Gastroesophageal sphincter (tissue), 4 donors: ENCODE data around the gene AHDC1. TPM values are rescaled to one million over a fixed set of nuclear protein-coding genes. Genes with fewer than 3 reads are reported as not detected.

Experiments
- ATAC-seq: fragments of 150-250 bp; one replicate; pipeline ENCODE4 v1.9.1; 2016; ENCODE audit warnings: mild to moderate bottlenecking, moderate library complexity
- H3K27ac ChIP-seq, 4 donors: fragments of 200-600 bp; sonication (generic) in 3 of 4; 1 replicate in 3 of 4; 2 replicates in 1 of 4; pipeline ENCODE4 v1.5.1; 2016 to 2019
- H3K27me3 ChIP-seq: fragments of 200-600 bp; sonication (generic); one replicate; pipeline ENCODE4 v1.5.1; 2019
- H3K36me3 ChIP-seq, 2 donors: fragments of 200-600 bp; sonication (generic); one replicate each; pipeline ENCODE4 v1.5.1; 2019; ENCODE audit warnings: control low read depth in 1 of 2
- H3K4me1 ChIP-seq, 3 donors: fragments of 200-600 bp; sonication (generic); 1 replicate in 2 of 3; 2 replicates in 1 of 3; pipeline ENCODE4 v1.5.1; 2016 to 2019; ENCODE audit warnings: control low read depth in 2 of 3
- H3K4me3 ChIP-seq, 2 donors: fragments of 200-600 bp; sonication (generic); one replicate each; pipeline ENCODE4 v1.5.1; 2019; ENCODE audit warnings: mild to moderate bottlenecking in 1 of 2, moderate library complexity in 1 of 2
- H3K9me3 ChIP-seq, 3 donors: fragments of 200-600 bp; sonication (generic); one replicate each; pipeline ENCODE4 v1.5.1; 2017 to 2019; ENCODE audit warnings: control low read depth in 2 of 3
- CTCF ChIP-seq, 4 experiments: fragments of 200-600 bp in 2 of 4; fragments of 450-650 bp in 2 of 4; sonication (generic) in 1 of 4; IDR thresholded peaks; one replicate each; pipeline ENCODE4 v1.5.1; 2017 to 2019; ENCODE audit warnings: antibody characterized with exemption in 4 of 4, mild to moderate bottlenecking in 2 of 4, moderate library complexity in 2 of 4
- EP300 ChIP-seq: sonication (generic); formaldehyde crosslinking; IDR thresholded peaks from one replicate; pipeline ENCODE4 v1.6.1; 2017; ENCODE audit warnings: antibody characterized with exemption, mild to moderate bottlenecking
- POLR2A ChIP-seq, 2 donors: fragments of 450-650 bp; IDR thresholded peaks; one replicate each; pipeline ENCODE4 v1.6.1; 2017; ENCODE audit warnings: antibody characterized with exemption in 2 of 2, mild to moderate bottlenecking in 2 of 2, moderate library complexity in 1 of 2
- POLR2AphosphoS5 ChIP-seq: sonication (generic); formaldehyde crosslinking; IDR thresholded peaks from one replicate; pipeline ENCODE4 v1.6.1; 2017; ENCODE audit warnings: antibody characterized with exemption
- WGBS, 2 donors: methylation state at CpG; one replicate each; pipeline ENCODE4 v1.1.5; 2018; ENCODE audit warnings: low coverage in 1 of 2; 5-methylcytosine and 5-hydroxymethylcytosine counted together
- total RNA-seq, 4 donors: library from RNA; depleted of rRNA; stranded (reverse); fragments of >200 nt; gene quantifications; one replicate each; pipeline ENCODE4 v1.1.0, GENCODE V29; 2016

The AHDC1 gene
- total RNA-seq, 4 donors from 2014 or later = 18.2 to 50.3 (median 27.7) TPM

- no peaks in the 10 kb centered on the region for H3K9me3 ChIP-seq
- H3K36me3 ChIP-seq = no peaks in the 10 kb centered on the region
- peak; percentile 34 for ATAC-seq
- TF ChIP-seq EP300 (no peak), CTCF (IDR thresholded peaks at IDR 0.05) (no peak), POLR2A (IDR thresholded peaks at IDR 0.05) (no peak), POLR2AphosphoS5 (no peak)
- WGBS, 2 donors = 14% methylated on average over 1 of the region's 1 CpG; no CpG with 5 or more reads in 1 of the 2 donors
- H3K4me1 ChIP-seq = peaks cover 0 to 32% (median 20%) of the 10 kb centered on the region in 3 donors
- peak overlapping the region in 3 of 4 donors; percentile 45 to 62 (median 61) for H3K27ac ChIP-seq
- no peaks in the 10 kb centered on the region for H3K27me3 ChIP-seq
- no peak overlapping the region for H3K4me3 ChIP-seq
Observed at GRCh38 chr1:27650171-27650538, 46.2 kb upstream of the AHDC1 start.

- 83 to 100% methylated on average over 1 to 6 of the region's 11 CpGs for WGBS, 2 donors
- no peak for ATAC-seq
- no peak overlapping the region for H3K4me3 ChIP-seq
- no peaks in the 10 kb centered on the region for H3K9me3 ChIP-seq
- TF ChIP-seq POLR2AphosphoS5 (no peak), POLR2A (IDR thresholded peaks at IDR 0.05) (no peak), EP300 (no peak), CTCF (IDR thresholded peaks at IDR 0.05) (no peak)
- H3K4me1 ChIP-seq = peaks cover 0 to 28% (median 20%) of the 10 kb centered on the region in 3 donors
- no peaks in the 10 kb centered on the region for H3K27me3 ChIP-seq
- no peaks in the 10 kb centered on the region for H3K36me3 ChIP-seq
- no peak overlapping the region for H3K27ac ChIP-seq
Observed at GRCh38 chr1:27649306-27649635, 45.3 kb upstream of the AHDC1 start.

GRCh38 chr1:27648602-27649305, 44.8 kb upstream of the AHDC1 start:
- H3K36me3 ChIP-seq = no peaks in the 10 kb centered on the region
- H3K27me3 ChIP-seq = no peaks in the 10 kb centered on the region
- TF ChIP-seq EP300 (no peak), POLR2A (IDR thresholded peaks at IDR 0.05) (no peak), CTCF (IDR thresholded peaks at IDR 0.05) (no peak), POLR2AphosphoS5 (no peak)
- ATAC-seq = no peak
- peaks cover 0 to 33% (median 20%) of the 10 kb centered on the region in 3 donors for H3K4me1 ChIP-seq
- peak overlapping the region in 1 of 4 donors; percentile 15 for H3K27ac ChIP-seq
- no peaks in the 10 kb centered on the region for H3K9me3 ChIP-seq
- 50 to 53% methylated on average over 2 of the region's 6 CpGs for WGBS, 2 donors
- H3K4me3 ChIP-seq = no peak overlapping the region

GRCh38 chr1:27647328-27647727, 43.4 kb upstream of the AHDC1 start:
- Histone ChIP-seq H3K36me3 (no peaks in the 10 kb centered on the region), H3K27me3 (no peaks in the 10 kb centered on the region), H3K9me3 (no peaks in the 10 kb centered on the region), H3K27ac (no peak overlapping the region), H3K4me1 (peaks cover 0 to 37% (median 20%) of the 10 kb centered on the region in 3 donors), H3K4me3 (no peak overlapping the region)
- WGBS, 2 donors = 78 to 98% methylated on average over 4 to 5 of the region's 5 CpGs
- TF ChIP-seq EP300 (no peak), POLR2AphosphoS5 (no peak), CTCF (IDR thresholded peaks at IDR 0.05) (no peak), POLR2A (IDR thresholded peaks at IDR 0.05) (no peak)
- ATAC-seq = no peak

- 100% methylated on average over 1 of the region's 8 CpGs; no CpG with 5 or more reads in 1 of the 2 donors for WGBS, 2 donors
- TF ChIP-seq POLR2AphosphoS5 = no peak
- no peak for TF ChIP-seq POLR2A (IDR thresholded peaks at IDR 0.05)
- TF ChIP-seq CTCF (IDR thresholded peaks at IDR 0.05) = no peak
- H3K4me1 ChIP-seq = peaks cover 0 to 37% (median 20%) of the 10 kb centered on the region in 3 donors
- no peaks in the 10 kb centered on the region for H3K9me3 ChIP-seq
- H3K36me3 ChIP-seq = no peaks in the 10 kb centered on the region
- ATAC-seq = no peak
- no peak overlapping the region for H3K27ac ChIP-seq
- no peaks in the 10 kb centered on the region for H3K27me3 ChIP-seq
- no peak overlapping the region for H3K4me3 ChIP-seq
Observed at GRCh38 chr1:27646676-27647075, 42.7 kb upstream of the AHDC1 start.
